IPS-18a (cell line): ENCODE results near the gene RET.

Experiments
- H3K27ac ChIP-seq: one replicate; pipeline ENCODE4 v1.5.1; 2013; ENCODE audit warnings: low read length
- H3K27me3 ChIP-seq: one replicate; pipeline ENCODE4 v1.6.1; 2013; ENCODE audit warnings: mild to moderate bottlenecking, low read length; ENCODE audit not compliant: control insufficient read depth, insufficient read depth
- H3K36me3 ChIP-seq: one replicate; pipeline ENCODE4 v1.6.1; 2013; ENCODE audit warnings: low read depth, low read length; ENCODE audit not compliant: control insufficient read depth
- H3K4me1 ChIP-seq: one replicate; pipeline ENCODE4 v1.6.1; 2013; ENCODE audit warnings: low read depth, low read length; ENCODE audit not compliant: control insufficient read depth
- H3K4me3 ChIP-seq: one replicate; pipeline ENCODE4 v1.5.1; 2013; ENCODE audit warnings: low read length
- H3K9ac ChIP-seq: one replicate; pipeline ENCODE4 v1.6.1; 2013; ENCODE audit warnings: mild to moderate bottlenecking, low read length, moderate library complexity
- H3K9me3 ChIP-seq: one replicate; pipeline ENCODE4 v1.6.1; 2013; ENCODE audit warnings: low read depth, low read length; ENCODE audit not compliant: control insufficient read depth

The RET gene

GRCh38 chr10:43076876-43077420 lies at the start of gene RET:
TSS of gene RET (plus strand) at chr10:43077069. CDS start at chr10:43077259, 190 bp downstream.
- Histone ChIP-seq H3K27me3 (peaks cover 44% of the 10 kb centered on the region), H3K27ac (no peak within 1 kb of the TSS), H3K9ac (no peak within 1 kb of the TSS), H3K4me3 (peak within 1 kb of the TSS; percentile 59), H3K9me3 (no peaks in the 10 kb centered on the region), H3K4me1 (peaks cover 4% of the 10 kb centered on the region), H3K36me3 (no peaks in the 10 kb centered on the region)

GRCh38 chr10:43027331-43027955 lies 49.4 kb upstream of the RET start:
- Histone ChIP-seq H3K27me3 (peaks cover 37% of the 10 kb centered on the region), H3K9me3 (peaks cover under 1% of the 10 kb centered on the region), H3K36me3 (no peaks in the 10 kb centered on the region), H3K27ac (no peak overlapping the region), H3K4me1 (peaks cover 16% of the 10 kb centered on the region), H3K9ac (no peak overlapping the region), H3K4me3 (peak overlapping the region; percentile 44)

- Histone ChIP-seq H3K4me3 (no peak overlapping the region), H3K9ac (no peak overlapping the region), H3K27me3 (peaks cover 37% of the 10 kb centered on the region), H3K4me1 (peaks cover 16% of the 10 kb centered on the region), H3K9me3 (peaks cover 5% of the 10 kb centered on the region), H3K27ac (no peak overlapping the region), H3K36me3 (no peaks in the 10 kb centered on the region)
Measured at GRCh38 chr10:43028143-43028542, 48.7 kb upstream of the RET start.

GRCh38 chr10:43029043-43029442 lies 47.8 kb upstream of the RET start:
- Histone ChIP-seq H3K9me3 (peaks cover 5% of the 10 kb centered on the region), H3K4me1 (peaks cover 16% of the 10 kb centered on the region), H3K4me3 (no peak overlapping the region), H3K36me3 (no peaks in the 10 kb centered on the region), H3K27ac (no peak overlapping the region), H3K9ac (no peak overlapping the region), H3K27me3 (peaks cover 37% of the 10 kb centered on the region)

GRCh38 chr10:43032613-43033012 lies 44.3 kb upstream of the RET start:
- Histone ChIP-seq H3K4me3 (no peak overlapping the region), H3K27me3 (peaks cover 8% of the 10 kb centered on the region), H3K9me3 (peaks cover 5% of the 10 kb centered on the region), H3K36me3 (no peaks in the 10 kb centered on the region), H3K4me1 (no peaks in the 10 kb centered on the region), H3K9ac (no peak overlapping the region), H3K27ac (no peak overlapping the region)

GRCh38 chr10:43035800-43036199 lies 41.1 kb upstream of the RET start:
- H3K4me1 ChIP-seq = no peaks in the 10 kb centered on the region
- H3K4me3 ChIP-seq = no peak overlapping the region
- H3K36me3 ChIP-seq = no peaks in the 10 kb centered on the region
- H3K27ac ChIP-seq = no peak overlapping the region
- peaks cover 5% of the 10 kb centered on the region for H3K9me3 ChIP-seq
- H3K9ac ChIP-seq = no peak overlapping the region
- no peaks in the 10 kb centered on the region for H3K27me3 ChIP-seq

GRCh38 chr10:43036481-43037428 lies 40.1 kb upstream of the RET start:
- no peak overlapping the region for H3K4me3 ChIP-seq
- no peaks in the 10 kb centered on the region for H3K36me3 ChIP-seq
- no peak overlapping the region for H3K27ac ChIP-seq
- no peak overlapping the region for H3K9ac ChIP-seq
- H3K27me3 ChIP-seq = no peaks in the 10 kb centered on the region
- H3K9me3 ChIP-seq = peaks cover 5% of the 10 kb centered on the region
- H3K4me1 ChIP-seq = no peaks in the 10 kb centered on the region

GRCh38 chr10:43037440-43037839 lies 39.4 kb upstream of the RET start:
- Histone ChIP-seq H3K9me3 (peaks cover 5% of the 10 kb centered on the region), H3K36me3 (no peaks in the 10 kb centered on the region), H3K27ac (no peak overlapping the region), H3K4me1 (no peaks in the 10 kb centered on the region), H3K9ac (no peak overlapping the region), H3K27me3 (no peaks in the 10 kb centered on the region), H3K4me3 (no peak overlapping the region)

- no peaks in the 10 kb centered on the region for H3K9me3 ChIP-seq
- H3K27ac ChIP-seq = no peak overlapping the region
- H3K27me3 ChIP-seq = no peaks in the 10 kb centered on the region
- no peaks in the 10 kb centered on the region for H3K36me3 ChIP-seq
- H3K4me3 ChIP-seq = no peak overlapping the region
- no peak overlapping the region for H3K9ac ChIP-seq
- no peaks in the 10 kb centered on the region for H3K4me1 ChIP-seq
Measured at GRCh38 chr10:43037942-43038782, 38.7 kb upstream of the RET start.

GRCh38 chr10:43038783-43039623 lies 37.9 kb upstream of the RET start:
- Histone ChIP-seq H3K27me3 (no peaks in the 10 kb centered on the region), H3K9ac (no peak overlapping the region), H3K9me3 (no peaks in the 10 kb centered on the region), H3K36me3 (no peaks in the 10 kb centered on the region), H3K27ac (no peak overlapping the region), H3K4me3 (no peak overlapping the region), H3K4me1 (peaks cover 4% of the 10 kb centered on the region)
